SK-N-SH (cell line): ENCODE measurements around the gene BEGAIN. TPM values are rescaled to one million over a fixed set of nuclear protein-coding genes. Genes with fewer than 3 reads are reported as not detected.
A peak's percentile ranks its signal among the peaks of the same experiment; 100 is the strongest.

Experiments used
- CTCF ChIA-PET: fragments of 300-600, 350-600 bp; formaldehyde crosslinking; extraction: SDS; loops from one replicate; lab custom pipeline; 2021; lab: Yijun Ruan, JAX
- POLR2A ChIA-PET: fragments of 350-600 bp; sonication (Branson Sonifier 250); formaldehyde crosslinking; extraction: SDS; loops from one replicate; lab custom pipeline; 2020; ENCODE audit warnings: antibody characterized with exemption, inconsistent platforms; lab: Yijun Ruan, JAX
- DNase-seq: peaks from one replicate; pipeline ENCODE4 v3.0.0; 2012
- H2AFZ ChIP-seq: fragments of 200-600 bp; sonication (generic); 2 replicates; pipeline ENCODE4 v1.8.1; 2016; ENCODE audit warnings: antibody characterized with exemption, mild to moderate bottlenecking, low read depth
- H3F3A ChIP-seq: fragments of 200-600 bp; sonication (generic); replicated peaks from 2 replicates; pipeline ENCODE3; 2016; ENCODE audit warnings: antibody characterized with exemption, mild to moderate bottlenecking; ENCODE audit not compliant: insufficient read depth
- H3K27ac ChIP-seq, 2 experiments: fragments of 200-500 bp in 1 of 2; fragments of 200-600 bp in 1 of 2; sonication (Bioruptor generic) in 1 of 2; sonication (generic), shearing (Covaris generic) in 1 of 2; 2 replicates each; pipeline versions ENCODE4 v1.5.1 to v1.6.1; 2014 to 2016; ENCODE audit warnings: low read depth in 2 of 2, inconsistent platforms in 1 of 2, low read length in 1 of 2, mild to moderate bottlenecking in 1 of 2, mixed read lengths in 1 of 2
- H3K27me3 ChIP-seq: fragments of 200-600 bp; sonication (generic), shearing (Covaris generic); 2 replicates; pipeline ENCODE4 v1.6.1; 2016; ENCODE audit warnings: mixed run types; ENCODE audit not compliant: insufficient read depth
- H3K36me3 ChIP-seq, 2 experiments: fragments of 200-500 bp in 1 of 2; fragments of 200-600 bp in 1 of 2; sonication (Bioruptor generic) in 1 of 2; sonication (generic) in 1 of 2; replicated peaks in 1 of 2; 2 replicates each; pipeline versions ENCODE3 to v1.5.1; 2014 to 2016; ENCODE audit warnings: low read length in 1 of 2, mild to moderate bottlenecking in 1 of 2; ENCODE audit not compliant: insufficient read depth in 2 of 2, control insufficient read depth in 1 of 2
- H3K4me1 ChIP-seq, 2 experiments: fragments of 200-500 bp in 1 of 2; fragments of 200-600 bp in 1 of 2; sonication (Bioruptor generic) in 1 of 2; sonication (generic), shearing (Covaris generic) in 1 of 2; 2 replicates each; pipeline versions ENCODE4 v1.5.1 to v1.6.1; 2014 to 2016; ENCODE audit warnings: low read depth in 1 of 2, low read length in 1 of 2, mixed run types in 1 of 2; ENCODE audit not compliant: insufficient read depth in 2 of 2, control insufficient read depth in 1 of 2
- H3K4me2 ChIP-seq: fragments of 200-600 bp; sonication (generic), shearing (Covaris generic); 2 replicates; pipeline ENCODE4 v1.6.1; 2017; ENCODE audit warnings: mixed run types
- H3K4me3 ChIP-seq, 2 experiments: fragments of 200-500 bp in 1 of 2; fragments of 200-600 bp in 1 of 2; sonication (Bioruptor generic) in 1 of 2; sonication (generic), shearing (Covaris generic) in 1 of 2; 2 replicates each; pipeline versions ENCODE4 v1.5.1 to v1.8.1; 2014 to 2016; ENCODE audit warnings: low read depth in 2 of 2, inconsistent platforms in 1 of 2, low read length in 1 of 2, mild to moderate bottlenecking in 1 of 2, mixed read lengths in 1 of 2, moderate library complexity in 1 of 2
- H3K79me2 ChIP-seq: fragments of 200-600 bp; sonication (generic); 2 replicates; pipeline ENCODE4 v1.8.1; 2017; ENCODE audit warnings: mild to moderate bottlenecking; ENCODE audit not compliant: insufficient read depth
- H3K9ac ChIP-seq: fragments of 200-600 bp; sonication (generic); 2 replicates; pipeline ENCODE4 v1.6.1; 2017; ENCODE audit warnings: mixed run types
- H3K9me2 ChIP-seq: fragments of 200-600 bp; sonication (generic); 2 replicates; pipeline ENCODE4 v1.6.1; 2017; ENCODE audit warnings: mixed run types
- H3K9me3 ChIP-seq: fragments of 200-600 bp; sonication (generic); 2 replicates; pipeline ENCODE4 v1.6.1; 2017; ENCODE audit warnings: mixed run types, mild to moderate bottlenecking, moderate library complexity
- H4K20me1 ChIP-seq: fragments of 200-600 bp; sonication (generic); 2 replicates; pipeline ENCODE4 v1.6.1; 2017; ENCODE audit warnings: mild to moderate bottlenecking, mixed run types; ENCODE audit not compliant: insufficient read depth
- CHD2 ChIP-seq: fragments of 150-350 bp; IDR thresholded peaks from 2 replicates; pipeline ENCODE4 v1.6.1; 2018; ENCODE audit warnings: low read length; ENCODE audit not compliant: partially characterized antibody
- EZH2phosphoT487 ChIP-seq: fragments of 200-600 bp; sonication (generic); IDR thresholded peaks from 2 replicates; pipeline ENCODE4 v1.6.1; 2017; ENCODE audit warnings: low read depth, mixed run types, mild to moderate bottlenecking, antibody characterized with exemption, moderate library complexity, borderline replicate concordance
- FOSL2 ChIP-seq: IDR thresholded peaks from 2 replicates; pipeline ENCODE4 v1.4.0; 2012; ENCODE audit warnings: low read depth, mild to moderate bottlenecking, moderate library complexity, borderline replicate concordance
- FOXM1 ChIP-seq: IDR thresholded peaks from 2 replicates; pipeline ENCODE4 v1.4.0; 2012; ENCODE audit warnings: low read depth, mild to moderate bottlenecking
- JUND ChIP-seq: IDR thresholded peaks from 2 replicates; pipeline ENCODE4 v1.4.0; 2012
- MEF2A ChIP-seq: IDR thresholded peaks from 2 replicates; pipeline ENCODE4 v1.4.0; 2012; ENCODE audit warnings: low read depth, borderline replicate concordance
- NFIC ChIP-seq: IDR thresholded peaks from 2 replicates; pipeline ENCODE4 v1.4.0; 2012; ENCODE audit warnings: borderline replicate concordance
- POLR2AphosphoS5 ChIP-seq: IDR thresholded peaks from 2 replicates; pipeline ENCODE4 v1.6.1; 2012; ENCODE audit warnings: low read depth, low read length
- RAD21 ChIP-seq: IDR thresholded peaks from 2 replicates; pipeline ENCODE4 v1.6.1; 2012; ENCODE audit warnings: mild to moderate bottlenecking, low read length
- RFX5 ChIP-seq: IDR thresholded peaks from 2 replicates; pipeline ENCODE4 v1.6.1; 2012; ENCODE audit warnings: mild to moderate bottlenecking, improper control_type of control experiment, low read length
- SIN3A ChIP-seq: IDR thresholded peaks from 2 replicates; pipeline ENCODE4 v1.6.1; 2012; ENCODE audit warnings: low read depth, mild to moderate bottlenecking, low read length, moderate library complexity, borderline replicate concordance
- SMC3 ChIP-seq: IDR thresholded peaks from 2 replicates; pipeline ENCODE4 v1.6.1; 2012; ENCODE audit warnings: low read depth, low read length, improper control_type of control experiment
- TCF12 ChIP-seq: IDR thresholded peaks from 2 replicates; pipeline ENCODE4 v1.4.0; 2012
- TEAD4 ChIP-seq: IDR thresholded peaks from 2 replicates; pipeline ENCODE4 v1.4.0; 2012; ENCODE audit warnings: mild to moderate bottlenecking, borderline replicate concordance; ENCODE audit not compliant: insufficient read depth
- YY1 ChIP-seq: IDR thresholded peaks from 2 replicates; pipeline ENCODE4 v1.4.0; 2012; ENCODE audit warnings: low read depth, mild to moderate bottlenecking
- WGBS: methylation state at CpG from one replicate; pipeline ENCODE4 v1.1.6; 2017; ENCODE audit warnings: low lambda C conversion rate; 5-methylcytosine and 5-hydroxymethylcytosine counted together
- polyA plus RNA-seq, 3 experiments: library from polyadenylated mRNA; depleted of rRNA; stranded (reverse); fragments of >200 nt; gene quantifications; 2 replicates each; pipeline ENCODE4 v1.2.3, GENCODE V29; 2012
- TF ChIP-seq, protein P1 (sequence below): IDR thresholded peaks from 2 replicates; pipeline ENCODE4 v1.4.0; 2012; ENCODE audit warnings: low read depth, borderline replicate concordance
- TF ChIP-seq, protein P2 (sequence below): fragments of 150-350 bp; IDR thresholded peaks from 2 replicates; pipeline ENCODE4 v1.6.1; 2017; ENCODE audit warnings: antibody characterized with exemption, low read length, low read depth, borderline replicate concordance
- TF ChIP-seq, protein P3 (sequence below): IDR thresholded peaks from 2 replicates; pipeline ENCODE4 v1.6.1; 2012; ENCODE audit warnings: mild to moderate bottlenecking, low read depth, low read length, moderate library complexity

BEGAIN gene
- polyA plus RNA-seq, 1 of the 3 experiments (the other 2 are of a cell fraction) = 4.2 TPM

DNA sequence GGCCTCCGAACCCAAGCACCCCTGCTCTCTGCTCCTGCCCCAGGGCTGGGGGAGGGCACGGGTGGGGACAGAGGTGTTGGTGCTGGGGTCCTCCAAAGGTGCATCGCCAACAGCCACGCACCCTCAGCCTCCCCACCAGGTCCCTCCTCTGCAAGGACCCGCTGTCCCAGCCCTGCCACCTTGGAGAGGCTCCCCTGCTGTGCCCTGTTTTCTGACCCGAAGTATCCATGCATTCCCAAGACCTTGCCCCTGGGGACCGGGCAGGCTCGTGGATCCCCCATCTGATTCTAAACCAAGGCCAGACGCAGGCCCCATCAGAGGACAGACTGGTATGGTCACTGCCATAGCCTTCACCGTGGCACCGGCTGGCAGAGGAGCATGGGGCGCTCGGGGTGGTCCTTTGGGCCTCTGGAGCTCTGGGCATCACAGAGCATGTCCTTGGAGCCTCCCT, 22.7 kb upstream of the BEGAIN start:
- Histone ChIP-seq H3K4me2 (no peak overlapping the region), H3K36me3 (no peaks in the 10 kb centered on the region), H3K4me3 (no peak overlapping the region), H3K9me2 (no peaks in the 10 kb centered on the region), H3K4me1 (peaks cover 0 to 30% of the 10 kb centered on the region in 2 experiments; a peak in 1 of 4 replicates), H3K27me3 (no peaks in the 10 kb centered on the region), H3K9ac (no peak overlapping the region), H3K79me2 (no peaks in the 10 kb centered on the region), H2AFZ (no peak overlapping the region), H3K27ac (no peak overlapping the region), H3K9me3 (no peaks in the 10 kb centered on the region), H4K20me1 (no peaks in the 10 kb centered on the region), H3F3A (no peaks in the 10 kb centered on the region)
- peak; percentile 24 for DNase-seq
- TF ChIP-seq RAD21 = no peak
- TF ChIP-seq, protein P1, sequence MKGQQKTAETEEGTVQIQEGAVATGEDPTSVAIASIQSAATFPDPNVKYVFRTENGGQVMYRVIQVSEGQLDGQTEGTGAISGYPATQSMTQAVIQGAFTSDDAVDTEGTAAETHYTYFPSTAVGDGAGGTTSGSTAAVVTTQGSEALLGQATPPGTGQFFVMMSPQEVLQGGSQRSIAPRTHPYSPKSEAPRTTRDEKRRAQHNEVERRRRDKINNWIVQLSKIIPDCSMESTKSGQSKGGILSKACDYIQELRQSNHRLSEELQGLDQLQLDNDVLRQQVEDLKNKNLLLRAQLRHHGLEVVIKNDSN = no peak
- TF ChIP-seq POLR2AphosphoS5 = no peak
- no peak for TF ChIP-seq FOSL2
- TF ChIP-seq SMC3 = no peak
- TF ChIP-seq MEF2A = no peak
- no peak for TF ChIP-seq RFX5
- no peak for TF ChIP-seq CHD2
- TF ChIP-seq, protein P2, sequence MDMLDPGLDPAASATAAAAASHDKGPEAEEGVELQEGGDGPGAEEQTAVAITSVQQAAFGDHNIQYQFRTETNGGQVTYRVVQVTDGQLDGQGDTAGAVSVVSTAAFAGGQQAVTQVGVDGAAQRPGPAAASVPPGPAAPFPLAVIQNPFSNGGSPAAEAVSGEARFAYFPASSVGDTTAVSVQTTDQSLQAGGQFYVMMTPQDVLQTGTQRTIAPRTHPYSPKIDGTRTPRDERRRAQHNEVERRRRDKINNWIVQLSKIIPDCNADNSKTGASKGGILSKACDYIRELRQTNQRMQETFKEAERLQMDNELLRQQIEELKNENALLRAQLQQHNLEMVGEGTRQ = no peak
- no peak for TF ChIP-seq YY1
- no peak for TF ChIP-seq TEAD4
- no peak for TF ChIP-seq EZH2phosphoT487
- TF ChIP-seq JUND = no peak
- WGBS = 77% methylated on average over 8 of the region's 13 CpGs
- CTCF ChIA-PET = no interaction called here
- POLR2A ChIA-PET = no interaction called here

DNA sequence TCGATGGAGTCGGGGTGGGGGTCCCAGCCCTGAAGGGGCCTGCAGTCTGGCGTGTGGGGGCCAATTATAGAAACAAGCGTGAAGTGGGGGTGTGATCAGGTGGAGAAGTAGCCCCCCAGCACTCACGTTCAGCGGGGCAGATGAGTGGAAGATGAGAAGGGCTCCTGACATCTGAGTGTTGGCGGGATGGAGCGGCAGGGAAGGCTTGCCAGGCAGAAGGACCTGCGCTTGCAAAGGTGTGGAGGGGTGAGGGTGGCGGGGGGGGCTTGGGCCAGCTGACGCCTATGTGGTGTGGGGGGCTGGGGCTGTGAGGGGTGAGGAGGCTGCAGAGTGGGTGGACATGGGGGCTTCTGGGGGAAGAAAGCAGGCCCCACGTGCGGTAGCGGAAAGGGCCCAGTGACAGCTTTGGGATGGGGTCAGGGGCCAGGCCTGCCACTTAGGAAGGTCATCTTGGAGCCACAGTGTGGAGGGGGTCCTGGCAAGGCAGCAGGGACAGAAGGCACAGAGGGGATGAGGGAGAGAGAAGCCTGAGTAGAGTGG, 22.2 kb upstream of the BEGAIN start:
- Histone ChIP-seq H3K4me2 (no peak overlapping the region), H3K36me3 (no peaks in the 10 kb centered on the region), H3K27me3 (no peaks in the 10 kb centered on the region), H3F3A (no peaks in the 10 kb centered on the region), H4K20me1 (no peaks in the 10 kb centered on the region), H3K9ac (no peak overlapping the region), H2AFZ (no peak overlapping the region), H3K27ac (no peak overlapping the region), H3K79me2 (no peaks in the 10 kb centered on the region), H3K4me1 (peaks cover 0 to 33% of the 10 kb centered on the region in 2 experiments; a peak in 1 of 4 replicates), H3K9me2 (no peaks in the 10 kb centered on the region), H3K4me3 (no peak overlapping the region), H3K9me3 (no peaks in the 10 kb centered on the region)
- CTCF ChIA-PET = interaction anchor here (1.1 kb wide), 1 partner anchor 36 kb away, joined by 4 read pairs; no protein-coding TSS in a partner anchor
- peak; percentile 30 for DNase-seq
- WGBS = 75% methylated on average over 14 of the region's 14 CpGs
- TF ChIP-seq NFIC (no peak), SIN3A (no peak), TCF12 (no peak), FOXM1 (no peak)
- TF ChIP-seq, protein P3, sequence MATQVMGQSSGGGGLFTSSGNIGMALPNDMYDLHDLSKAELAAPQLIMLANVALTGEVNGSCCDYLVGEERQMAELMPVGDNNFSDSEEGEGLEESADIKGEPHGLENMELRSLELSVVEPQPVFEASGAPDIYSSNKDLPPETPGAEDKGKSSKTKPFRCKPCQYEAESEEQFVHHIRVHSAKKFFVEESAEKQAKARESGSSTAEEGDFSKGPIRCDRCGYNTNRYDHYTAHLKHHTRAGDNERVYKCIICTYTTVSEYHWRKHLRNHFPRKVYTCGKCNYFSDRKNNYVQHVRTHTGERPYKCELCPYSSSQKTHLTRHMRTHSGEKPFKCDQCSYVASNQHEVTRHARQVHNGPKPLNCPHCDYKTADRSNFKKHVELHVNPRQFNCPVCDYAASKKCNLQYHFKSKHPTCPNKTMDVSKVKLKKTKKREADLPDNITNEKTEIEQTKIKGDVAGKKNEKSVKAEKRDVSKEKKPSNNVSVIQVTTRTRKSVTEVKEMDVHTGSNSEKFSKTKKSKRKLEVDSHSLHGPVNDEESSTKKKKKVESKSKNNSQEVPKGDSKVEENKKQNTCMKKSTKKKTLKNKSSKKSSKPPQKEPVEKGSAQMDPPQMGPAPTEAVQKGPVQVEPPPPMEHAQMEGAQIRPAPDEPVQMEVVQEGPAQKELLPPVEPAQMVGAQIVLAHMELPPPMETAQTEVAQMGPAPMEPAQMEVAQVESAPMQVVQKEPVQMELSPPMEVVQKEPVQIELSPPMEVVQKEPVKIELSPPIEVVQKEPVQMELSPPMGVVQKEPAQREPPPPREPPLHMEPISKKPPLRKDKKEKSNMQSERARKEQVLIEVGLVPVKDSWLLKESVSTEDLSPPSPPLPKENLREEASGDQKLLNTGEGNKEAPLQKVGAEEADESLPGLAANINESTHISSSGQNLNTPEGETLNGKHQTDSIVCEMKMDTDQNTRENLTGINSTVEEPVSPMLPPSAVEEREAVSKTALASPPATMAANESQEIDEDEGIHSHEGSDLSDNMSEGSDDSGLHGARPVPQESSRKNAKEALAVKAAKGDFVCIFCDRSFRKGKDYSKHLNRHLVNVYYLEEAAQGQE = no peak
- TF ChIP-seq, protein P1 = no peak
- POLR2A ChIA-PET = no interaction called here
